Measurements from ENCODE around the gene TUBGCP4. TPM values are rescaled to one million over a fixed set of nuclear protein-coding genes. Genes with fewer than 3 reads are reported as not detected.
A peak's percentile ranks its signal among the peaks of the same experiment; 100 is the strongest.

The TUBGCP4 gene
- total RNA-seq (10 to 100 TPM; 14.6 to 16.3 TPM), polyA plus RNA-seq (1 to 10 TPM; 3.5 to 6.0 TPM)
- long read RNA-seq, donor 1, full-length matches to known transcripts: 21 of 54 reads
- long read RNA-seq, donor 1, partial matches to known transcripts: 2 of 54 reads
- long read RNA-seq, donor 1, other reads (novel, unspliced or antisense): 31 of 54 reads
- long read RNA-seq, donor 2, full-length matches to known transcripts: 2 of 22 reads
- long read RNA-seq, donor 2, partial matches to known transcripts: 2 of 22 reads
- long read RNA-seq, donor 2, other reads (novel, unspliced or antisense): 18 of 22 reads

DNA sequence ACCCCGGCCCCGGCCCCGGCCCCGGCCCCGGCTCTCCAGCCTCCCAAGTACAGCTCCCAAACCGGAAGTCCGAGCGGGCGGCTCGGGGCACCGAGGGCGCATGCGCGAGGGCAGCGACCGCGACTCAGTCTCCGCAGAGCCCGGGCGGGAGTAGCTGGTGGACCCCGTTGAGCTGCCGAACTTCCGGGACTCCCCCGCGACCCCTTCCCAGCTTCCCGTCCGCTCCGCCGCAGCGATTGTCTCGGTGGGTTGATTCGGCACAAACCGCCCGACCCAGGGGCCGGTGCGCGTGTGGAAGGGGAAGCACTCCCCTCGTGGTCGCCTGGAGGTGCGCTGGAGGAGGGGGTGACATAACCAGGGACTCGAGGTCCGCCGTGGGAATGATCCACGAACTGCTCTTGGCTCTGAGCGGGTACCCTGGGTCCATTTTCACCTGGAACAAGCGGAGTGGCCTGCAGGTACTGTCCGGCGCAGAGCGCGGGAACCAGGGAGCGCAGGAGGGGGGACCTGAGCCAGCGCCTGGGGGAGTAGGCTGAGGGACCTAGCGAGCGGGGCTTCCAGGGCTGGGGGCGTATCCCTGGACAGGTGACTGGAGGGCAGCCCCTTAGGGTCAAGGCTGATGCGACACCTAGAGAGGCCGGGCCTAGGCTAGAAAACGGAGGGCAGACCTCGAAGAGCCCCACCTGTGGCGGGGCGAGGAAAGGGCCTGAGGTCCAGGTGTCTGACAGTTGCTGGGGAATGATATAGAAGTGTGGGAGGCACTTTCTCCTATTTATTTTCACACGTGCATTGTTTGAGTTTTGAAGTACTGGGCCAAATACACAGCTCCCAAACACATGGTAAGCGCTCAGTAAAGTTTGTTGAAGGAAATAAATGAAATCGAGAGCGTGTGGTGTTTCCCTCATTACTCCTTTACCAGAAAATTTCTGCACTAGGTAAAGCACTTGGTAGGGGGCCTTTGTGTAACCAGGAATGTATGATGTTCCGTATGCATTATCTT lies at the start of gene TUBGCP4, which contains the start of gene ZSCAN29:
TUBGCP4 (plus strand) TSS at position 127 of the 1,000 bp plus-strand sequence; CDS start at position 381, 254 bp downstream.
ZSCAN29 (minus strand) TSS at position 69 of the 1,000 bp plus-strand sequence. CDS start 1,130 bp downstream, outside the sequence.
- 3 to 4% methylated on average over 66 of the region's 66 CpGs for WGBS, 2 donors
- intact Hi-C loops (cut with DNase I): no loop called here
- ATAC-seq (ENCODE audit: low FRiP score) (peak; percentile 95), DNase-seq (peak; percentile 87 to 94)
- peak within 1 kb of the TSS; percentile 65 to 80 for H3K4me3 ChIP-seq (ENCODE audit: low read length in 2 of 2)
- H3K27me3 ChIP-seq (ENCODE audit: control insufficient read depth in 1 of 2, insufficient read depth in 2 of 2, low read length in 1 of 2): no peaks in the 10 kb centered on the region
- peaks cover 2% of the 10 kb centered on the region for H3K9me3 ChIP-seq (ENCODE audit: control insufficient read depth, low read length)
- peaks cover 0 to 4% of the 10 kb centered on the region in 2 donors for H3K4me1 ChIP-seq (ENCODE audit: control insufficient read depth in 1 of 2, insufficient read depth in 2 of 2, low read length in 2 of 2)
- no peak within 1 kb of the TSS for H3K27ac ChIP-seq (ENCODE audit: low read depth in 1 of 2, low read length in 2 of 2)
- peaks cover 0 to 2% of the 10 kb centered on the region in 2 donors for H3K36me3 ChIP-seq (ENCODE audit: control insufficient read depth in 1 of 2, insufficient read depth in 2 of 2, low read length in 1 of 2)

DNA sequence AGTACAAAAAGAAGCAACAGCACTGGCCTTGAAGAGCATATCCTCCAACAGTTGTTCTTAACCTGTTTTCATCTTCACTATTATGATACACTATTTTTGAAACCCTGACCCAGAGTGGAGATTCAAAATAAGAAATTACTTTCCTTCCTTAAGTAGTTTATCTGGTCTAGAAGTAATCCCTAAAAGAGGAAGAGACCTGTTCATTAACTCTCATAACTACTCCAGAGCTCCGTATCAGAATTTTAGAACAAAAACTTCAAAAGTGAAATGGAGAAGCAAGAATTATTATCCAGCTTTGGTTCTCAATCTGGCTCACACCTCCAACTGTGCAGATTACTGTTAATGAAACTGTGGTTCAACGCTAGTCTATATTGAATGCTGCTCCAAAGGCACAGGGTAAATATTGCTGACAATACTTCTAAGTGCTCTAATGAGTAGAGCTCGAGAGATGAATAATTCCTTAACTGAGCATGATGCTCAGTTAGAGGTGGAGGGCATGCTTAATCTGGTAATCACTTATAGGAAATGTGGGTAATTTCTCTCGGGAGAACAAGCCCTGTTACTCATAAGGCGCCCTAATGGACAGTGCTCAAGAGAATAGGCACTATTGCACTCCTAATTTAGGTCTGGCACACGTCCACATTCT lies 45.7 kb upstream of the TUBGCP4 start:
- 73 to 76% methylated on average over 6 of the region's 6 CpGs for WGBS, 2 donors
- no peaks in the 10 kb centered on the region for H3K36me3 ChIP-seq (ENCODE audit: control insufficient read depth in 1 of 2, insufficient read depth in 2 of 2, low read length in 1 of 2)
- ATAC-seq (ENCODE audit: low FRiP score): no peak

DNA sequence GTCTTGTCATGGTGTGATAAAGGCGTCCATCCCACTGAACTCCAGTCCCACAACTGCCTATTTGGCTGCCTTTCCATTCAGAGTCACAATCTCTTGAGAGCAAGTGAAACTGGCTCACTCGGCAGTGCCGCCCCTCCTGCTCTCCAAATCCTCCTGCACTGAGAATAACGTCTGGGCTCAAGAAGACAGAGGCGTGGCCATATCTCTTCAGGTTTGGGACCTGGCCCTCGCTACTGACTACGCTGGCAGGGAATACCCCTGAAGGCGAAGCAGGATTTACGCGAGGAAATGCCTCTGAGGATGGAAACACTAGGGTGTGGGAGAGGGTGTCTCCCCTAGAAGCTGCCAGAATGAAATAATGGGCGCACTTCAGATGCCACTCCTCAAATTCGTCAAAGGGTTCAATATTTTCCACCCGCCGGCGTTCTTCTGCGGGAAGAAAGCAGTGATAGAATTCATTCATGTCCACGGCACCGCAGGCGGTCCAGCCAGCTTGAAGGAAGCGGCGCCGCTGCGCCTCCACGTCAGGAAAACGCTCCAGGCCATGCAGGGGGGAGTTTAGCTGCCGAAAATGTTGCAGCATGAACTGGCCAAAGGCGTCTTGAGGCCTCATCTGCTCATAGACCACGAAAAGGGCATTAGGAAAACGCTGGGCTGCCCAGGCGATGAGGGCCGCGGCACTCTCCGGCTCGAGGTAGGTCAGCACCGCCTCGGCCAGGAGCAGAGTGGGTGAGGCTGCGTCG lies 41.5 kb upstream of the TUBGCP4 start:
- Histone ChIP-seq H3K4me1 (ENCODE audit: control insufficient read depth in 1 of 2, insufficient read depth in 2 of 2, low read length in 2 of 2) (peaks cover 0 to 2% of the 10 kb centered on the region in 2 donors), H3K4me3 (ENCODE audit: low read length in 2 of 2) (peak overlapping the region; percentile 8 to 67), H3K27ac (ENCODE audit: low read depth in 1 of 2, low read length in 2 of 2) (peak overlapping the region; percentile 25 to 95), H3K36me3 (ENCODE audit: control insufficient read depth in 1 of 2, insufficient read depth in 2 of 2, low read length in 1 of 2) (no peaks in the 10 kb centered on the region), H3K9me3 (ENCODE audit: control insufficient read depth, low read length) (no peaks in the 10 kb centered on the region), H3K27me3 (ENCODE audit: control insufficient read depth in 1 of 2, insufficient read depth in 2 of 2, low read length in 1 of 2) (no peaks in the 10 kb centered on the region)
- DNase-seq (peak; percentile 54 to 79), ATAC-seq (ENCODE audit: low FRiP score) (no peak)
- WGBS, 2 donors: 5 to 10% methylated on average over 38 of the region's 38 CpGs
- intact Hi-C loops (cut with DNase I): no loop called here

More for the DNA sequence above, 45.7 kb upstream of the TUBGCP4 start:
- peaks cover 0 to 2% of the 10 kb centered on the region in 2 donors for H3K4me1 ChIP-seq (ENCODE audit: control insufficient read depth in 1 of 2, insufficient read depth in 2 of 2, low read length in 2 of 2)
- H3K27me3 ChIP-seq (ENCODE audit: control insufficient read depth in 1 of 2, insufficient read depth in 2 of 2, low read length in 1 of 2): no peaks in the 10 kb centered on the region
- H3K27ac ChIP-seq (ENCODE audit: low read depth in 1 of 2, low read length in 2 of 2): no peak overlapping the region
- no peak for DNase-seq
- intact Hi-C loops (cut with DNase I): no loop called here
- H3K9me3 ChIP-seq (ENCODE audit: control insufficient read depth, low read length): no peaks in the 10 kb centered on the region
- H3K4me3 ChIP-seq (ENCODE audit: low read length in 2 of 2): no peak overlapping the region

- H3K27ac ChIP-seq (ENCODE audit: low read depth in 1 of 2, low read length in 2 of 2): peak within 1 kb of the TSS; percentile 25 to 95
- no peaks in the 10 kb centered on the region for H3K9me3 ChIP-seq (ENCODE audit: control insufficient read depth, low read length)
- WGBS, 2 donors: 0% methylated on average over 86 of the region's 86 CpGs
- peaks cover 0 to 2% of the 10 kb centered on the region in 2 donors for H3K4me1 ChIP-seq (ENCODE audit: control insufficient read depth in 1 of 2, insufficient read depth in 2 of 2, low read length in 2 of 2)
- DNase-seq (peak; percentile 95 to 97), ATAC-seq (ENCODE audit: low FRiP score) (peak; percentile 98)
- H3K27me3 ChIP-seq (ENCODE audit: control insufficient read depth in 1 of 2, insufficient read depth in 2 of 2, low read length in 1 of 2): no peaks in the 10 kb centered on the region
- intact Hi-C loops (cut with DNase I): no loop called here
- no peaks in the 10 kb centered on the region for H3K36me3 ChIP-seq (ENCODE audit: control insufficient read depth in 1 of 2, insufficient read depth in 2 of 2, low read length in 1 of 2)
- H3K4me3 ChIP-seq (ENCODE audit: low read length in 2 of 2): peak within 1 kb of the TSS; percentile 18 to 67
Measured at GRCh38 chr15:43329960-43330779, 40.7 kb upstream of the TUBGCP4 start, which contains the start of gene LCMT2. Gene LCMT2, minus strand, starts transcription at chr15:43330573. Its CDS starts 84 bp downstream, at chr15:43330489.

DNA sequence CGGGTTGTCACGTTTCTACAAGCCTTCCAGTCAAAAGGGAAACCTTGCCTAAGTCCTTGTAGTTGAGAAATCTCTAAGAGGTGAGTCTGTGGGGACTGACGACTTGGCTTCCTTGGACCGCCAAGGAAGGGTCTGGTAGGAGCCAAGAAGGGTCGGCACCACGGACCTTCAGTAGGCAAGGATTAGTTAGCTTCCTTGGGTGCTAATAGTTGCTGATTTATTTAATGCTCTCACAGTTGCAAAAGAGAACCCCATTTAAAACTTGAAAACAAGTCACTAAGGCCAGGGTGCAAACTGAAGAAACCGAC lies 40.2 kb upstream of the TUBGCP4 start:
- DNase-seq: no peak
- WGBS, 2 donors: 3 to 5% methylated on average over 7 of the region's 7 CpGs
- Histone ChIP-seq H3K4me1 (ENCODE audit: control insufficient read depth in 1 of 2, insufficient read depth in 2 of 2, low read length in 2 of 2) (peaks cover 0 to 2% of the 10 kb centered on the region in 2 donors), H3K4me3 (ENCODE audit: low read length in 2 of 2) (peak overlapping the region; percentile 18 to 67), H3K36me3 (ENCODE audit: control insufficient read depth in 1 of 2, insufficient read depth in 2 of 2, low read length in 1 of 2) (no peaks in the 10 kb centered on the region), H3K27me3 (ENCODE audit: control insufficient read depth in 1 of 2, insufficient read depth in 2 of 2, low read length in 1 of 2) (no peaks in the 10 kb centered on the region), H3K9me3 (ENCODE audit: control insufficient read depth, low read length) (no peaks in the 10 kb centered on the region), H3K27ac (ENCODE audit: low read depth in 1 of 2, low read length in 2 of 2) (peak overlapping the region in 1 of 2 donors; percentile 60)
- no peak for ATAC-seq (ENCODE audit: low FRiP score)
- intact Hi-C loops (cut with DNase I): no loop called here

DNA sequence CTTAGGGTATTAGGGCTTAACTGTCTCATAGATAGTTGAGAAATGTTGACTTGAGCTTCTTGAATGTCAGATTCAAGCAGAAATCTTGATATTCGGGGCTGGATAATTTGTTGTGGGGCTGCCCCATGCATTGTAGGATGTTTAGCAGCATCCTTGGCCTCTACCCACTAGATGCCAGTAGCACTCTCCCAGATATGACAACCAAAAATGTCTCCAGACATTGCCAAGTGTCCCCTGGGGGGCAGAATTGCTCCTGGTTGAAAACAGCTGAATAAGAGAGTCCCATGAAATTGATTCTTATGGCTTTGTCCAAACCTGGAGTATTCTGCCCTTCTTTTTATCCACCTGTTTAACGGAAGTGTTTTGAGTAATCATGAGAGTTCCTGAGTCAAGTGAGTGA lies 24.6 kb upstream of the TUBGCP4 start:
- H3K36me3 ChIP-seq (ENCODE audit: control insufficient read depth in 1 of 2, insufficient read depth in 2 of 2, low read length in 1 of 2): peaks cover 2% of the 10 kb centered on the region in 2 donors

DNA sequence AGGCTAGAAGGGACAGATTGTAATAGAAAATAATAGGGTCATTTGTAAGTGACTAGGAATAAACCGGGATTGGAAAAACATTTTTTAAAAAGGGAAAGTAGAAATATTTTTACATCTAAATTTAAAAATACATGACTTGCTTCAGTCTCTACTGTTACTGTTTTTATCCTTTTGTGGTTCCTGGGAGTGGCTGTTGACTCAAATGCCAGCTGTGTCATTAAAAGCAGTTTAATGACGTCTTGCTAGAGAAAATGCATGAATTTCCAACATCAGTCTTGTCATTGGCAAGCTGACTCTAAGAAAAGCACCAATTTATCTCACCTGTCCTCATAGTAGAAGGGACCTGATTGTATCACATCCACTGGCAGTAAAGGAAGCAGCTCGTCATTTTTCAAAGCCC lies 23.8 kb upstream of the TUBGCP4 start:
- ATAC-seq (ENCODE audit: low FRiP score) (no peak), DNase-seq (no peak)
- H3K27ac ChIP-seq (ENCODE audit: low read depth in 1 of 2, low read length in 2 of 2): no peak overlapping the region
- no peaks in the 10 kb centered on the region for H3K9me3 ChIP-seq (ENCODE audit: control insufficient read depth, low read length)
- intact Hi-C loops (cut with DNase I): no loop called here
- 22 to 33% methylated on average over 3 of the region's 3 CpGs for WGBS, 2 donors
- peaks cover 0 to 3% of the 10 kb centered on the region in 2 donors for H3K36me3 ChIP-seq (ENCODE audit: control insufficient read depth in 1 of 2, insufficient read depth in 2 of 2, low read length in 1 of 2)
- no peak overlapping the region for H3K4me3 ChIP-seq (ENCODE audit: low read length in 2 of 2)
- H3K27me3 ChIP-seq (ENCODE audit: control insufficient read depth in 1 of 2, insufficient read depth in 2 of 2, low read length in 1 of 2): no peaks in the 10 kb centered on the region
- no peaks in the 10 kb centered on the region for H3K4me1 ChIP-seq (ENCODE audit: control insufficient read depth in 1 of 2, insufficient read depth in 2 of 2, low read length in 2 of 2)

More for the DNA sequence above, 24.6 kb upstream of the TUBGCP4 start:
- no peaks in the 10 kb centered on the region for H3K9me3 ChIP-seq (ENCODE audit: control insufficient read depth, low read length)
- DNase-seq: no peak
- H3K4me1 ChIP-seq (ENCODE audit: control insufficient read depth in 1 of 2, insufficient read depth in 2 of 2, low read length in 2 of 2): no peaks in the 10 kb centered on the region
- H3K27ac ChIP-seq (ENCODE audit: low read depth in 1 of 2, low read length in 2 of 2): no peak overlapping the region
- H3K4me3 ChIP-seq (ENCODE audit: low read length in 2 of 2): no peak overlapping the region
- ATAC-seq (ENCODE audit: low FRiP score): no peak
- intact Hi-C loops (cut with DNase I): no loop called here
- 93 to 98% methylated on average over 2 of the region's 2 CpGs for WGBS, 2 donors
- no peaks in the 10 kb centered on the region for H3K27me3 ChIP-seq (ENCODE audit: control insufficient read depth in 1 of 2, insufficient read depth in 2 of 2, low read length in 1 of 2)
